OCI-LY1 (cell line): ENCODE data around the gene GRK1.

Experiments used
- EZH2 ChIP-seq: fragments of 200-600 bp; sonication (generic), shearing (Covaris generic); IDR thresholded peaks from 2 replicates; pipeline ENCODE4 v1.8.0; 2017; ENCODE audit warnings: borderline replicate concordance, mixed run types, mild to moderate bottlenecking, antibody characterized with exemption, low read length, moderate library complexity, mixed read lengths
- TF ChIP-seq, protein P1 (sequence below): fragments of 200-600 bp; sonication (generic), shearing (Covaris generic); IDR thresholded peaks from 2 replicates; pipeline ENCODE4 v1.5.1; 2017; ENCODE audit warnings: mild to moderate bottlenecking, antibody characterized with exemption, low read length, moderate library complexity, mixed read lengths

DNA sequence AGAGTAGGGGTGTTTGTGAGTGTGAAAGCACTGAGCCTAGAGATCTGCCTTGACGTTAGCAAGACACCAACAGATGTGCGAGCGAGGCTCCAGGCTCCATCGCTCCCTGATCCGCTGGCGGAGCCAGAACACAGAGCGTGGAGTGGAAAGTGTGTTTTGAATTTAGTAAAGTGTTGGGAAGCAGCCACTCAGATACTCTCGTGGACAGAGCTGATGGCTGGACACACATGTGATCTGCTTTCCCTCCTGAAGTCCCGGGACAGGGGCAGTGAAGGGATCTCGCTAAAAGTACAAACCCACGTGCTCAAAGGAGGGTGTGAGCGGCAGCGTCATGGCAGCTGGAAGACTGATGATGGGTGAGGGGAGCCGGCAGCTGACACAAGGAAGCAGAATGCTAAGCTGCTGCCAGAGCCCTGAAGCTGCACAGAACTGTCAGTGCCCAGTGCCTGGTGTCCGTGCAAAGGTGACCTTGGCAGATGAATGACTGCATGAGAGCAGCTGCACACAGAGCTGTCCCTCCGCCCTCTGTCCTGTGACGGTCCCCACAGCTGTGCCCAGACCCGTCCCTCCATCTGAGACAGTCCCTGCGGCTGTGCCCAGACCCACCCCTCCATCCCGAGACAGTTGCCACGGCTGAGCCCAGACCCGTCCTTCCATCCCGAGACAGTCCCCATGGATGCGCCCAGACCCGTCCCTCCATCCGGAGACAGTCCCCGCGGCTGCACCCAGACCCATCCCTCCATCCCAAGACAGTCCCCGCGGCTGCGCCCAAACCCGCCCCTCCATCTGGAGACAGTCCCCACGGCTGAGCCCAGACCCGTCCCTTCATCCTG is 62.4 kb downstream of the GRK1 start:
- TF ChIP-seq, protein P1, sequence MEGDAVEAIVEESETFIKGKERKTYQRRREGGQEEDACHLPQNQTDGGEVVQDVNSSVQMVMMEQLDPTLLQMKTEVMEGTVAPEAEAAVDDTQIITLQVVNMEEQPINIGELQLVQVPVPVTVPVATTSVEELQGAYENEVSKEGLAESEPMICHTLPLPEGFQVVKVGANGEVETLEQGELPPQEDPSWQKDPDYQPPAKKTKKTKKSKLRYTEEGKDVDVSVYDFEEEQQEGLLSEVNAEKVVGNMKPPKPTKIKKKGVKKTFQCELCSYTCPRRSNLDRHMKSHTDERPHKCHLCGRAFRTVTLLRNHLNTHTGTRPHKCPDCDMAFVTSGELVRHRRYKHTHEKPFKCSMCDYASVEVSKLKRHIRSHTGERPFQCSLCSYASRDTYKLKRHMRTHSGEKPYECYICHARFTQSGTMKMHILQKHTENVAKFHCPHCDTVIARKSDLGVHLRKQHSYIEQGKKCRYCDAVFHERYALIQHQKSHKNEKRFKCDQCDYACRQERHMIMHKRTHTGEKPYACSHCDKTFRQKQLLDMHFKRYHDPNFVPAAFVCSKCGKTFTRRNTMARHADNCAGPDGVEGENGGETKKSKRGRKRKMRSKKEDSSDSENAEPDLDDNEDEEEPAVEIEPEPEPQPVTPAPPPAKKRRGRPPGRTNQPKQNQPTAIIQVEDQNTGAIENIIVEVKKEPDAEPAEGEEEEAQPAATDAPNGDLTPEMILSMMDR: no peak
- TF ChIP-seq EZH2: no peak
